Stimulated activated CD4-positive, alpha-beta T cell treated with anti-CD3 and anti-CD28 coated beads, Interleukin-2, amount 100 ng/mL, for 48 hours (primary cell): Measurements from ENCODE around the gene NR2C2AP.
A peak's percentile ranks its signal among the peaks of the same experiment; 100 is the strongest.
"Not testable (repeated sequence)": the region's sequence is repeated elsewhere in the genome, so short reads cannot be mapped to it uniquely, and the experiment has no call there.

Source experiments
- DNase-seq, 2 donors: peaks; one replicate each; pipeline ENCODE4 v3.0.0-alpha.2; 2020

Gene NR2C2AP

GRCh38 chr19:19203012-19203856 lies at the start of gene NR2C2AP:
Gene NR2C2AP, minus strand, starts transcription at chr19:19203414. Its CDS starts 354 bp downstream, at chr19:19203060.
- DNase-seq, result peak; percentile 92 to 96

GRCh38 chr19:19250196-19250801 lies 47.1 kb upstream of the NR2C2AP start:
- no peak for DNase-seq

- no peak for DNase-seq
Observed at GRCh38 chr19:19240476-19240875, 37.3 kb upstream of the NR2C2AP start.

DNA sequence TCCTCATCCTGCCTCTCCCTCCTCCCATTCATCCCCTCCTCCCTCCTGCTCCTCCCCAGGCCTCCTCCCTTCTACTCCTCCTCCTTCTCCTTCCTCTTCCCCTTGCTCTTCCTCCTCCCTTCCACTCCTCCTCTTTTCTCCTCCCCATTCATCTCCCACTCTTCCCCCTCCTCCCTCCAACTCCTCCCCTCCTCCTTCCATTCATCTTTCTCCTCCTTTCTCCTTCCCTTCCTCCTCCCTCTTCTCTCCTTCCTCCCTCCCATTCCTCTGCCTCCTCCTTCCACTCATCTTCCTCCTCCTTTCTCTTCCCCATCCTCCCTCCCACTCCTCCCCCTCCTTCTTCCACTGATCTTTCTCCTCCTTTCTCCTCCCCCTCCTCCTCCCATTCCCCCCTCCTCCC lies 36.5 kb upstream of the NR2C2AP start:
- DNase-seq, result no peak

DNA sequence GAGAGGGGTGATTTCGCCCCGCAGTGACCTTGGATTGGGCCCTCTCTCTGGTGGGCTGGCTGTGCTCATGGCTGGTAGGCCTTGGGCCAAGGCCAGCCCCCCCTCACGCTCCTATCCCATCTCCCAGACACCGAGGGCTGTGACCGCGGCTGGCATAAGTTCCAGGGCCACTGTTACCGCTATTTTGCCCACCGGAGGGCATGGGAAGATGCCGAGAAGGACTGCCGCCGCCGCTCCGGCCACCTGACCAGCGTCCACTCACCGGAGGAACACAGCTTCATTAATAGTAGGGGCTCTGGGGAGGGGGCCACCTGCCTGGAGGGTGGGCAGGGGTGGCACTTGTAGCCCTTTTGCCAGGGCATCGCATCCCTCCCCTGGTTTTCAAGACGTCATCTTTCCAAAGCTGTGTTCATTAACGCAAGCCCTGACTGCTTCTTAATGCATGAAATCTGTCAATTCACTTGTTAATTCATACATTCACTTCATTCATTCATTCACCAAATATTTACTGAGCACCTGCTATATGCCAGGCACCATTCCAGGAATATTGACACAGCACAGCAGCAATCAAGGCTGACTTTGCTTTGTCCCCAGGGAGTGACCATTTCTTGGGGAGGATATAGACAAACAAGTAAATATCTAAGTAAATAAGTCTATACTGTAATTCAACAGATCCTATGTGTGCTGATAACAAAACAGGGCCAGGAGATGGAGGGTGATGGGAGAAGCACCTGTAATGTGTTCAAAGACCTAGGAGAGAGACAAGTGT lies 35.1 kb upstream of the NR2C2AP start:
- DNase-seq, result no peak

- no peak for DNase-seq
Observed at GRCh38 chr19:19236173-19236572, 33.0 kb upstream of the NR2C2AP start.

GRCh38 chr19:19234220-19234816 lies 31.1 kb upstream of the NR2C2AP start:
- DNase-seq, result no peak

GRCh38 chr19:19232261-19232721 lies 29.1 kb upstream of the NR2C2AP start:
- DNase-seq, result no peak

DNA sequence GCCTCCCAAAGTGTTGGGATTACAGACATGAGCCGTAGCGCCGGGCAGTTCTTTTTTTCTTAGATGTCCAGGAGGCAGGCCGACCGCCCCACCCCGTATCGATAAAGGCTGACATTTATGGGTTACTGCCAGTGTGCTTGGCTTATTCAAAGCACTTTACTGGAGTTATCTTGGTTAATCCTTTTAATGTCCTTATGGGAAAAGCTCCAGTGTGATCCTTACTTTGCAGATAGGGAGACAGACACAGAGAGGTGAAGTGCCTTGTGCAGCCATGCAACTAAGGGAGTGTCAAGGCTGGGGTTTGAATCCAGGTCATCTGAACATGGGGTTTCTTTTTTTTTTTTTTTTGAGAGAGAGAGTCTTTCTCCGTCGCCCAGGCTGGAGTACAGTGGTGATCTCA lies 27.8 kb upstream of the NR2C2AP start:
- DNase-seq, result no peak

- DNase-seq, result no peak
Observed at GRCh38 chr19:19229701-19230100, 26.5 kb upstream of the NR2C2AP start.

GRCh38 chr19:19227217-19227616 lies 24.0 kb upstream of the NR2C2AP start:
- DNase-seq, result no peak

DNA sequence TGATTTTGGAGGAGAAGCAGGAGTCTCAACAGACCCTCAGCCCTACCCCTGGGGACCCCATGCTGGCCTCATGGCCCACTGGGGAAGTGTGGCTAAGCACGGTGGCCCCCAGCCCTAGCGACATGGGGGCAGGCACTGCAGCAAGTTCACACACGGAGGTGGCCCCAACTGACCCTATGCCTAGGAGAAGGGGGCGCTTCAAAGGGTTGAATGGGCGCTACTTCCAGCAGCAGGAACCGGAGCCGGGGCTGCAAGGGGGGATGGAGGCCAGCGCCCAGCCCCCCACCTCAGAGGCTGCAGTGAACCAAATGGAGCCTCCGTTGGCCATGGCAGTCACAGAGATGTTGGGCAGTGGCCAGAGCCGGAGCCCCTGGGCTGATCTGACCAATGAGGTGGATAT lies 23.4 kb upstream of the NR2C2AP start:
- DNase-seq, result no peak

DNA sequence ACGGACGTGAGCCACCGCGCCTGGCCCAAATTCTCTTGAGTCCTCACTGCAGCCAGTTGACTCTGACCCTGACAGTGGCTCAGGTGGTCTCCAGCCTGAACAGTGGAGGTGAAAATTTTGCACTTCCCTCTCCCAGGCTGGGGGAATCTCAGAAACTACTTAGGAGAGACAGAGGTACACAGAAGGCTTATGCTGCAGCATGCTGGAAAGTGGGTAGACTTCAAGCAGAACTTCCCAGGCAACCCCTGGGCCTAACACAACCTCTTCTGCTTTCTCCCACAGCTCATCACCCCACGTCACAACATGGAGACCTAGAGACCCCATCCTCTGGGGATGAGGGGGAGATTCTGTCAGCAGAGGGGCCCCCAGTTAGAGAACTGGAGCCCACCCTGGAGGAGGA lies 23.0 kb upstream of the NR2C2AP start:
- DNase-seq, result no peak

- peak; percentile 64 to 70 for DNase-seq
Observed at GRCh38 chr19:19224852-19225494, 21.8 kb upstream of the NR2C2AP start.

- no peak for DNase-seq
Observed at GRCh38 chr19:19224150-19224851, 21.1 kb upstream of the NR2C2AP start.

DNA sequence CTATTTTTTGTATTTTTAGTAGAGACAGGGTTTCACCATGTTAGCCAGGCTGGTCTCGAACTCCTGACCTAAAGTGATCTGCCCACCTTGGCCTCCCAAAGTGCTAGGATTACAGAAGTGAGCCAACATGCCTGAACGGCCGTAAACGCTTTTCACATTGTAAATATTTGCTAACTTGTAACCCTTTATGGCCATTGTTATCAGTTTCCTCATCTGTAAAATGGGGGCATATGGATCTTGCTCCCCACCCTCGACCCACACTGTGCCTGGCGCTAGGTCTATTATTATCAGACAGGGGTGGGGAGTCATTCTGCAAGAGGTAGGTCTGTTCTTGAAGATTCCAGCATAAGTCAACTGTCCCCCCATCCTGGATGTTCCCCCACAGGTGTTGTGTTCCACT lies 20.4 kb upstream of the NR2C2AP start:
- DNase-seq, result no peak

- no peak for DNase-seq
Observed at GRCh38 chr19:19223060-19223459, 19.8 kb upstream of the NR2C2AP start.

GRCh38 chr19:19221000-19221399 lies 17.8 kb upstream of the NR2C2AP start:
- DNase-seq, result not testable (repeated sequence)

GRCh38 chr19:19218911-19219310 lies 15.7 kb upstream of the NR2C2AP start:
- DNase-seq, result no peak

DNA sequence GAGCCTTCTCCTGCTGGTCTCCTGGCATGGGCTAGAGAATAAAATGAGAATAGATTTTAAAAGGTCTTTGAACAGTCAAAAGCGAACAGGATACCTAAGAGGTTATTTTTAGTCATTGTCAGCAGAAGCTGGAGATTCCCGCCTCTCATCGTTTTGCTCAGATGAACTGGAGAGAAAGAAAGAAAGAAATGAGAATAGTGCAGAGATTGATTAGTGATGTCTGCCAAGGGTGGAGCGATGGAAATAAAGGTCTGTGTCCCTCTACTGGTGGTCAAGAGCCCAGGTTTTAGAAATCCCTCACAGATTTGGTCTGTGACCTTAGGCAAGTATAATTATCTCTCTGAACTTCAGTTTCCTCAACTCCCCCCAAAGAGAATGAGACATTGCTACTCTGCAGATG lies 13.9 kb upstream of the NR2C2AP start:
- no peak for DNase-seq

DNA sequence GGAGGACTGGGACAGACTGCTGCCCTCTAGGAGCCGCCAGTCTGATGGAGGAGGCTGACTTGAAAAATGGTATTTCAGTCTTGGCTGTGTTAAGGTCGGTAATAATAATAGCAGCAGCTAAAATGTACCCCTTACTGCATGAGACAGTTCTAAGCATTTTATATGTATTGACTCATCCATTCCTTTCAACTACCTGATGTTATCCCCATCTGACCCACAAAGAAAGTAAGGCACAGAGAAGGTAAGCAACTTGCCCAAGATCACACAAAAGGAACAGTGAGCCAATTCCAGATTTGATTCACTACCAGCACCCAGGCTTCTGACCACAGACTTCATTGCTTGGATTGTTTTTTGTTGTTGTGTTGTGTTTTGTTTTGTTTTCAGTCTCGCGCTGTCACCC lies 12.6 kb upstream of the NR2C2AP start:
- no peak for DNase-seq

- peak; percentile 23 to 27 for DNase-seq
Observed at GRCh38 chr19:19214892-19215291, 11.7 kb upstream of the NR2C2AP start.
